Stromal cell of bone marrow (primary cell): ENCODE results near the gene ADAM15.
A peak's percentile ranks its signal among the peaks of the same experiment; 100 is the strongest.

Experiments used
- DNase-seq: peaks from one replicate; pipeline ENCODE4 v3.0.0-alpha.2; 2012; ENCODE audit warnings: low read depth

Gene ADAM15, protein sequence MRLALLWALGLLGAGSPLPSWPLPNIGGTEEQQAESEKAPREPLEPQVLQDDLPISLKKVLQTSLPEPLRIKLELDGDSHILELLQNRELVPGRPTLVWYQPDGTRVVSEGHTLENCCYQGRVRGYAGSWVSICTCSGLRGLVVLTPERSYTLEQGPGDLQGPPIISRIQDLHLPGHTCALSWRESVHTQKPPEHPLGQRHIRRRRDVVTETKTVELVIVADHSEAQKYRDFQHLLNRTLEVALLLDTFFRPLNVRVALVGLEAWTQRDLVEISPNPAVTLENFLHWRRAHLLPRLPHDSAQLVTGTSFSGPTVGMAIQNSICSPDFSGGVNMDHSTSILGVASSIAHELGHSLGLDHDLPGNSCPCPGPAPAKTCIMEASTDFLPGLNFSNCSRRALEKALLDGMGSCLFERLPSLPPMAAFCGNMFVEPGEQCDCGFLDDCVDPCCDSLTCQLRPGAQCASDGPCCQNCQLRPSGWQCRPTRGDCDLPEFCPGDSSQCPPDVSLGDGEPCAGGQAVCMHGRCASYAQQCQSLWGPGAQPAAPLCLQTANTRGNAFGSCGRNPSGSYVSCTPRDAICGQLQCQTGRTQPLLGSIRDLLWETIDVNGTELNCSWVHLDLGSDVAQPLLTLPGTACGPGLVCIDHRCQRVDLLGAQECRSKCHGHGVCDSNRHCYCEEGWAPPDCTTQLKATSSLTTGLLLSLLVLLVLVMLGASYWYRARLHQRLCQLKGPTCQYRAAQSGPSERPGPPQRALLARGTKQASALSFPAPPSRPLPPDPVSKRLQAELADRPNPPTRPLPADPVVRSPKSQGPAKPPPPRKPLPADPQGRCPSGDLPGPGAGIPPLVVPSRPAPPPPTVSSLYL

DNA sequence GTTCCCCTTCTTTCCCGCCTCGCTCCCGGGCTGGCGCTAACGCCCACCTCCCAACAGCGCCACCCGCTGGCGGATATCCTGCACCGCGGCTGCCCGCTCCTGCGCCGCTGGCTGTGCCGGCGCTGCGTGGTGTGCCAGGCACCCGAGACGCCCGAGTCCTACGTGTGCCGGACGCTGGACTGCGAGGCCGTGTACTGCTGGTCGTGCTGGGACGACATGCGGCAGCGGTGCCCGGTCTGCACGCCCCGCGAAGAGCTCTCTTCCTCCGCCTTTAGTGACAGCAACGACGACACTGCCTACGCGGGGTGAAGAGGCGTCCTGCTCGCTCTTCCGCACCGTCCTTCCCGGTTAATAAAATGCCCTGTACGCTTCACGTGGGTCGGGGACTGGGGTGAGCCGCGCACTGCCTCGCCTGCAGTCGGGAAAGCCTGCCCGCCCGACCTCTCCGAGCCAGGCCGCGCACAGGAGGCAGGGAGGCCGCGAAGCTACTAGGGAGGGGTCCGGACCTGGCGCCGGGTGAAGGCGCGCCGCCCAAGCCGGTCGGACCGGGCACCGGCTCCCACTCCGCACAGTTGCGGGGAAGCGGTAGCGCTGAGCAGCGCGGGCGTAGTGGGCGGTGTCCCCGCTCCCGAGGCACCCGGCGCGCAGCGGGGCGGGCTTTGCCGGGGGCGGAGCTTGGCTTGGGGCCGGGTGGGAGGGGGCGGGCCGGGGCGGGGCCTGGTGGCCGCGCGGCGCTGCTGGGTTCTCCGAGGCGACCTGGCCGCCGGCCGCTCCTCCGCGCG is at the start of gene ADAM15:
Gene ADAM15 (plus strand): TSS at position 757 of the 782 bp plus-strand sequence. CDS start 71 bp downstream, outside the sequence.
- DNase-seq = peak; percentile 43

DNA sequence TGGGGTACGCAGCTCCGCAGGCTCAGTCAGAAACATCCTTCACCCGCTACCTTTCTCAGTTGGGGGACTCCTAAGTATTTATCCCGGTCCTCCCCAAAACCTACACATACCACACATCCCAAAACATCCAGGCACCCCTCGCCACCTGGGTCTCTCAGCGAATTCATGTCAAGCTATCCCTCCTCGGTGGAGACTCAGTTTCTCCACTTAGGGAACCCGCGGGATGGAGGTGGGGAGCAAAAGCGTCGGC is 49.8 kb upstream of the ADAM15 start:
- no peak for DNase-seq

DNA sequence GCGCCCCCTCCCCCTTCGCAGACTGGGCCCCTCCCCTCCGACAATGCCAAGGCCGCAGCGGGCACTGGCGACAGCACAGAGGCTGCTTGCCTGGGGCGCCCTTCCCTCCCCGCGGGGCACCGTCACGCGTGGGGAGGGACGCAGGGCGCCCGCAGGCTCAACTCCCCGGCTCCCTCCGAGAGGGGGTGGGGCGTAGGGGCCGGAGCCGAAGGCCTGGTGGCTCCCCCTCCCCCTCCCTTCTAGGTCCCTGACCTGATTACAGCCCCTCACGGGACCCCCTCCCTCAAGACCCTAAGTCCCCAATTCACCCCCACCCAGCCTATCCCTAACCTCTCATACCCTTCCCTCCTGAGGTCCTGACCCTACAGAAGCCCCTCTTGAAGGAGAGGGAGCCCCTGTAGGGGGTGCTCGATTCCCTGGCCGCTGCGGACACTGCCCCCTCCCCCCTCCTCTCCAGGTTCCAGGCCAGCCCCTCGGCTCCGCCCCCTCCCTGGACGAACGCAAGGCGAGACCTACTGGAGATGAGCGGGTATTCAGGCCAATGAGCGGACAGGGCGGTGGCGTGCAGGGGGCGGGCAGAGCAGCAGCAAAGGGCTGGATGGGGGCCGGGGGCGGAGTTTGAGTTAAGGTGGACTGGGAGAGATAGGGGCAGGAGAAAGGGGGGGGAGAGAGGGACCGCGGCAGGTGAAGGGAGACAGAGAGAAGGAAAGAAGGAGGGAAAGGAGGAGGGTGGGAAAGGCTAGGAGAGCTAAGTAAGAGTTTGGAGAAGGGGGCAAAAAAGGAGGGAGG is 49.2 kb upstream of the ADAM15 start:
- DNase-seq = peak; percentile 98

DNA sequence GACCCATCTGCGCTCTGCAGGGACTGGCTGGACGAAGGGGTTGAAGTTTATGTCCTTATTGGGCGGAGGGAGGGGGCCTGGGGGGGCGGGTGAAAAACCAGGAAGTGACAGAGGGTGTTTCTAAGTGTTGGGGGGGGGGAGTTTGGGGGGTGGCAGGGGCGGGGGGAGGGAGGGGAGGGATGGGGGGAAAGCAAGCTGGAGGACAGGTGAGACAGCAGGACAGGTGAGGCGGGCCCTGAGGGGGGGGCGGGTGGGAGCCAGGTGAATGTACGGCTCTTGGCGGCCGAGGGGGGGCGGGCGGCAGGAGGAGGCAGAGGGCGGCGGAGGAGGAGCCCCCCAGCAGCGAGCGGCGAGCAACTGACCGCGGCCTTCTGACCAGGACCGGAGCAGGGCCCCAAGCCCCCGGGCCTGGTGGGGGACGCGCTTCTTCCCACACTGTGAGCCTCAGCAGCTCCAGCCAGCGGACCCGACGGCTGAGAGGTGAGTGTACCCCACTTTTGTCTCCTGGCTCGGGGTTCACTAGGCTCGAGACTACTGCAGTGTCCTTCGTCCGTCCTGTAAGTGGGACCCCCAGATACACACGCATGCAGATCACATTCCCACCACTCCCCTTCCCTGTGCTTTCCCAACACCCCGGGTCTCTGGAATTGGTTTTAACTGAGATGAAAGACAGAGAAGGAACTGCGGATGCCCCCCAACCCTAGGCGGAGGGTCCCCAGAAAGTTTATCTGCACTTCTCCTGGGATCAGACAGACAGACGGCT is 48.5 kb upstream of the ADAM15 start, which contains the start of gene ZBTB7B:
Gene ZBTB7B (plus strand): TSS at position 339 of the 763 bp plus-strand sequence. CDS start 11,859 bp downstream, outside the sequence.
- no peak for DNase-seq

DNA sequence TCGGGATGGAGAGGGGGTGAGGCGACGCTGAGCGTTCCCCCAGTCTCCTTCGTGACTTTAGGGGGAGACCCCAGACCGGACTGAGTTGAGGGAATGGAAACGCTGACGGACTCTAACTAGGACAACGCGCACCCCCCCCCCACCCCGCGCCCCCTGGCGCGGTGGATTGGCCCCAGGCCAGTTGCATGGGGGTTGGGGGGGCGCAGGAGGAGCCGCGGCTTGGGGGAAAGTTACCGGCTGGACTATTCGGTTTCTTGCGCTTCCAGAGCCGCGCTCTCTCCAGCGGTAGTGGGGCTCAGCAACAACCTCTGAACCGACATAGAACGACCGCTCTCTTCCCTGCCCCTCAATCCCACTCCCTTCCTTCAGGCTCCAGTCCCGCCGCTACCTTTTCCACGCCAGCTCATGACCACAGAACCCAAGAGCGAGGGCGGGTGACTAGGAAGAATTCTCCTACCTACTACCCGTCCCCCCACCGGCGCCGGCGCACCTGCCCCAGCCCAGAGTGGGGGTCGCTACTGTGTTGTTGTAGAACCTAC is 47.8 kb upstream of the ADAM15 start:
- DNase-seq = no peak

DNA sequence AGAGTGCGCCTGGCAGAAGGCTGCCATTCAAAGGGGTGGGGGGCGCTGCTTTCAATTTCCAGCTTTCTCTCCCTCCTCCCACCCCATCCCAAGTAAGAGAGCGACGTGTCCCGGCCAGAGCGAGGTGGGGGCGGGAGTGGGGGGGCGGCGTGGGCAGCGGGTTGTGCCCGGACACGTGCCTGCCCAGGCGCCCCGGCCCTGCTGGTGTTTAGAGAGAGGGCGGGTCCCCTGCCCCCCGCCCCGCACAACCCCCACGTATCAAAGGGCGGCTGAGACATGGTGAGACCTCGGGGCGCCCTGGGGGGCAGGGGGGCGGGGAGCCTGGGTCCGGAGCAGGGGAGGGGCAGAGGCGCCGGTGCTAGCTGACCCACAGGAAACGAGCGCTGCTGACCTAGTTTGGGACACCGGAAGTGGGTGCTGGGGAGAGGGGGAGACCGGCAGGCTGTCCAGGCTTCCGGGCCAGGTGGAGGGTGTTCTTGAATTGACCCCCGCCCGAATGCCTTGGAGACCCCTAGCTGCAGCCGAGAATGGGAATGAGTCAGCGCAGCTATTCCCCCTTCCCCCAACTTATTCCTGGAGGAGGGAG is 47.3 kb upstream of the ADAM15 start:
- no peak for DNase-seq

DNA sequence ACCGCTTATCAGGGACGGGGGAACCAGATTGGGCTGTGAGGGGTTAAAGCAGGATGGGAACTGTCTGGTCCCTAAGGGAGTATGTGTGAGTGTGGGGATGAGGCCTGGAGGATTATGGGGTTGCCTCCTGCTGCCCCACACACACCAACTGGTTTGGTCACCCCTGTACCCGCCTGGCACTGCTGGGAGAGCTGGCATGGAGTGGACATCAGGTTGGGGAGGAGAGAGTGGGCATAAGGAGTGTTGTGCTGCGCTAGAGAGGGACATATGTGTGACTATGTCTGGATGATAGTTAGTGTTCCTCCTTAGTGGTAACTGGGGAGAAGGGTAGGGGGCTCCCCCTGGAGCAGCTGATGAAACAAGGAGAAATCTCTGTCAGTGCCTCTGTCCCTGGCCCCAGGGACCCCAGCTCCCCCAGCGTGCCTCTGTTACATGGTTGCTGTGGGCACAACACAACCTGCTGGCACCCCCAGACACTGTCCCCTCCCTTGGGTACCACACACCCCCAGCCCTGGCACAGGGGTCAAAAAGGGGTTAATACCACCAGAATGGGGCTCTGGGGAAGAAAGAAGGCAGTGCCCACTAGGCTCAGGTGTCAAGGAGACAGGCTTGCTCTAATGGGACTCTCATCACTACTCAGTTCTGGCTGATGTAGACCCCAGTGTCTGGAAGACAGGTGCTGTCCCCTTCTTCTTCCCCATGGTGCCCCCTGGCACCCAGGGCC is 46.6 kb upstream of the ADAM15 start:
- DNase-seq = no peak

DNA sequence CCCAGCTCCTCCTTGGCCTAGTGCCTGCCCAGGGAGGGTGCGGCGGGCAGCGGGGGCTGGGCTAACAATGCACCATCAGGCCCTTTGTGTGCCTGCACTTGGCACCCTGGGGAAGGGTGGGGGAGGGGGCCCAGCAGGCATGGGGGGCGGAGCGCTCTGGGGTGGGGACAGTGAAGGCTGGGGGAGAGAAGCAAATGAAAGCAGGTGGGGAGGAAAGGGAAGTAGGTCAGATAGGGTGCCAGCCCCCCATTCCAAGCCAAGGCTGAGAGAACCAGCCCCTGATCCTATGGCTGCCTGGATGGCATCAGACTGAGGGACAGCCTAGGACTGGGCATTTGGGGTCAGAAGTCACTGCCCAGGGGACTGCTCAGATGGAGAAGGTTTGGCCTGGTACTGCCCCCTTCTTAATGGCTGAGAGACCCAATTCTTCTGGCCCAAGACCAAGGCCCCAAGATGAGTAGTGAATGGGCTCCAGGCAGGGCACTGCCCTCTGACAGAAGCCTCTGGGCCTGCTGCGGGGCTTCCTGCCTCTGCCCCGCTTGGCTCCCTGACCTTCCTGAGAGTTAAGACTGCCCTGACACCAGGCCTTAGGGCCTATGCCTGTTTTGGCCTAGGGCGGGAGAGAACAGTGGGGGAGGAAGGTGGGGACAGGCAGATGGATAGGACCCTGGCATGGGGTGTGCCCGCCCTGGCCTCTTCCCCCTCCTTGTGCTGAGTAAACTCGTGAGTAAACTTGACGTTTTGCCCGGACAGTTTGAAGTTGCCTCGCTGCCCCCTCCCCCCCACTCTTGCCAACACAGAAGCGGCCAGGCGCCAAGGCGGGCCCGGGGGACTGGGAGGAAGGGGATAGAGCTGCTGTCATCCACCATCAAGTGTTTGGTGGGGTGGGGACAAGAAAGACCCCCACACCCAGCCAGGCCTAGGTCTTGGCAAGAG is 45.8 kb upstream of the ADAM15 start:
- DNase-seq = peak; percentile 30

DNA sequence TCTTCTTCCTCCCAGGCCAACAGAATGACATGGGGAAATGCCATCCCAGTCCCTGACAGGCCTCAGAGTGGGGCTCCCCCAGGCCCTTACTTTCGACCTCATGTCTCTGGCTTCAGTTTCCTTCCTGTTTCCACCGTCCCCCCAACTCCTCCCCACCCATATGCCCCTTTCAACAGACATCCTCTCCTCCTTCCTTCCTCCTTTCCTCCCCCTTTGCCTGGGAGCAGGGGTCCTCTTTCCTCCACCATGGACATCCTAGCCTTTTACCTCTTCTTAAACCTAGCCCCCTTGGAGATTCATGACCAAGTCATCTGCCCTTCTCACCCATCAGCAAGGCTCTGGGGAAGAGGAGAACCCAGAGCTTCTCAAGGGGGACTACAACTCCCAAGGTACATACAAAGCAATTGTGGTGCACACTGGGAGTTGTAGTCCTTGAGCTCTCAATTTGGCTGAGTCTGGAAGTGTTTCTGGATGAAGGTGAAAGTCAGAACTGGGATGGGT is 44.5 kb upstream of the ADAM15 start:
- no peak for DNase-seq

DNA sequence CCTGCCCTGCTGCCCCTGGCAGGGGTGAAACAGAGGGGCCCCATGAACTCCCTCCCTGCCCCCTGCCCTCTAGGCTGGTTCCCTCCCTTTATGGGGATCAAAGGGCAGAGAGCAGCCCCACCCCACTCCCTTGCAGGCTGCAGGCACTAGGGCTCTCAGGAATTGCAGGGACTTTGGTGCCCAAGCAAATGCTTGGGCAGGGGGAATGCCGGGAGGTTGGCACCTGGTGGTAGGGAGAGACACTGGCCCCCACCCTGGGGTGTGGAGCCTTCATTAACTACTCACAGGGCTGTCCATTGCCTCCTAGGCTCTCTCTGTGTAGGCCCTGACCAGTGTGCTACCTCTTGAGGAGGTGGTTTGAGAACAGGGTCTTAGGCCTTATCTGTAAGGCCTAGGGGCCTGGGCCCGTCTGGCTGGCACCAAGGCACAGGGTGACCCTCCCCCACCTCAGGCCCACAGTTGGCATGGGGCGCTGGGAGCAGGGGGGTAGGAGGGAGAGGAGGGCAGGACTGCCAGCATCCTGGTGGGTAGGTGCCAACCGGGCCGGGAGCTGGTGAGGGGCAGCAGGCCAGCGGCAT is 43.8 kb upstream of the ADAM15 start:
- no peak for DNase-seq

DNA sequence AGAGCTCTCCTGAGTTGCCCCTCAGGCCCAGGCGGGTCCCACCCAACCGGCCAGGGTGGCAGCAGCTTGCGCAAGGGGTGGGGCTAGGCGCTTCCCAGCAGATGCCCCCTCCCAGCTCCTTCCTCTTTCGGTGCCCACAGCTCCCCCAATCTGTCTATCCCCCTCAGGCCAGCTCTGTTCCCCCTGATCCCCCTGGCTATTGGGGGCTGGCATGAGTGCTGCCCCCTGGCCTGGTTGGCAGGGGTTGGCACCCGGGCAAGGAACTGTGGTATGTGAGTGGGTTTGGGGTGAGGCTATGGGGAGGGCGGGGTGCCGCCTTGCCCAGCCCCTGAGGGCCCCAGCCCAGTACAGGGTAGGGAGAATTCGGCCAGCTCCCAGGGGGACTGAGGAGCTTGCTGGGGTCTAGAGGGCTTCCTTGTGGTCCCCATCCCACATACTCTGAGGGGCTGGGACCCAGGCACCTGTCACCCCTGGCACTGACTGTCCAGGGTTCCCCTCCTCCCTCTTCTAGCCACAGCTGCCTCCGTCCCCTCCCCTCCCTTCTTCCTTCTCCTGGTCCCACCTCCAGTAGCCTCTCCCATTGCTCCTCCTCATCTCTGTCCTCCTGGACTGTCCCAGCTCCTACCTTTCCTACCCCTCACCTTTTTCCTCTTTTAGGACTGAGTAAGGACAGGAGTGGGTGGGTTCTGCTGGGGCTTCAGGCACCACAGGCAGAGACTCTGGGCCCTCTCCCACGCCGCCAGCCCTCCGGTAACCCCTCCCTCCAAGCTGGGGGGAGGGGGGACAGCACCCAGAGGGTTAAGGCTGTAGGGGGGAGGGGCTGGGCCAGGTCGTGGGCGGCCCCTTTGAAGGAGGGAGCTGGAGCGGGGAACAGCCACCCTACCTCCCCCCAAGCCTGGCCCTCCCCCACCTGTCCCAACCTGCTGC is 42.8 kb upstream of the ADAM15 start:
- no peak for DNase-seq

DNA sequence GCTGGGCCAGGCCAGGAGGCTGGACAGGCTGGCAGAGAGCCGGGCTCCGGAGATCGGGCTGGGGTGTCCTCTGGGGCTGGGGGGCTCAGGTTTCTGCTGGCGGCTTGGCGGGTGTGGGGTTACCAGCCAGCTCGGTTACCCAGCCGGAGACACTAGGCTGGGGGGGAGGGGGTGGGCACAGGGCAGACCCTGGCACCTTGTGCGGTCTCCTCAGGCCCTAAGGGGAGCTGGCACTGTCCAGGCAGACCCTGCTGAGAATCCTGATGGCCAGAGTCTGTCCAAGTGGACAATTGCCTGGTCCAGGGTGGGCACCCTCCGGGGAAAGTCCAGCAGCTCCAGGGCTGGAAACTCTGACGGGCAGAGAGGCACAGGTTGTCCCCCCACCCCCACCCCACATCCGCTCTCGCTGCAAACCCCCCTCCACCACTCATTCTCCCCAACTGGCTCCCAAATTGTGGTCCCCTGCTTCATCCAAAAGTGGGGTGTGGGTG is 41.9 kb upstream of the ADAM15 start:
- DNase-seq = no peak

DNA sequence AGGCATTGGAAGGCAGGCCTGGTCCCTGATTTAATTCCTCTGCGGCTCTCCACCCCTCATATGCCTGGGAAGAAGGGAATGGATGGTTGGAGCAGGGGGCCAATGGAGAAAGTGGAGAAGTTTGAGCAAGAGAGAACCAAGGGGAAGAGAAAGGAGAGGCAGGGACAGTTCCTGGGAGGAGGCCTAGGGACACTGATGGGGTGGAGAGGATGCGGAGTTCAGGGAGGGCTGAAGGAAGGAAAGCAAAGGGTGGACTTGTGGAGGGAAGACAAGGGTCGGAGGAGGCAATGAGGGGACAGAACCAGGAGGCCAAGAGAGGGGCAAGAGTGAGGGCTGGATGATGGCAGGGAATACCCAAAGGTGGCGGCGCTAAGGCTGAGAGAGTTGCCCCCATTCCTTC is 41.4 kb upstream of the ADAM15 start:
- DNase-seq = no peak

DNA sequence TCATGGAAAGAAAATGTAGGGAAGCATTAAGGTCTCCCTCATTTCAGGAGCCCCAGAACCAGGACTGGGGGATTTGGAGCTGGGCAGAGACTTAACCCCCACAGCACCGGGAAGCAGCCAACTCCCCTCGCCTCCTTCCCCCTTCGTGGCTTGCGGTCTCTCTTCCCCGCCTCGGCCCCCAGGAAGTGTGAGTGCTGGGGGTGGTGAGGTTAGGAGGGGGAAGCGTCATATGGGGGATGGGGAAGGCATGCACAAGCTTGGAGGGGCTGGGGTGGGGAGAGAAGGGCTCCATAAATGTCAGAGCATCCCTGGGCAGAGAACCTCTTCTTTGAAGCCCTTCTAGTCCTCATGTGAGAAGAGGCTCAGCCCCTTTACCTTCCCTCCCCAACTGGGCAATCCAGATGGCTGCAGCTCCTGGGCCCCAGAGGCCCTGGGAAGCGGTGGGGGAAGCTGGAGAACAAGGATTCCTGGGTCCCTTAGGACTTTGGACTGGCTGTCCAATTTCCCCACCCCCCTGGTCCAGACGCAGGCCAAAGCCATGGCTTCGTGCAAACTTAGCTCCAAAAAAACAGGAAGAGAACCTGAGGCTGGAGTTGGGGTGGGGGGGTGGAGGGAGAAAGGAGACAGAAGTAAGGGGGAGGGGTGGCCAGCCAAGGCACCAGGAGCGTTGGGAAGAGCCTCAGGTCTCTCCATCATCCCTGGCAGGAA is 40.8 kb upstream of the ADAM15 start:
- no peak for DNase-seq

DNA sequence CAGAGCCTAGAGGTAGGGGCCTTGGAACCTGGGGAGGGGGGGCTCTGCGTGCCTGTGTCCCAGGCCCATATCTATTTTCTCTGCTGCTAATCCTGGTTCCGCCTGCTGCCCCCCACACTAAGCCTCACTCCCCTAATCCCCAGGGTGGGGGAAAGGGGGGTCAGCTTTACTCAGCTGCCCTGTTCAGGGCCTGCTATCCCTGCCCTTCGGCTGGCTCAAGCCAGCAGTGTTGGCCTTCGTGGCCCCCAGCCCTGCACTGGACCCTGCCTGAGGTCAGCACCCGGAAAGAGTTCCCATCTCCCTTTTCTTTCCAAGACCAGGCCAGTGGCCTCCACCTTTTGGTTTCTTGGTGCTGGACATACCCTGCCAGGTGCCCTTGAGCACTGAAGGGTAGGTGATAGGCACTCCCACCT is 40.1 kb upstream of the ADAM15 start:
- no peak for DNase-seq
